Adrenal gland (tissue), 12 donors: Measurements from ENCODE around the gene CNTNAP2. TPM values are rescaled to one million over a fixed set of nuclear protein-coding genes. Genes with fewer than 3 reads are reported as not detected.

Source experiments
- DNase-seq, 7 donors: peaks; one replicate each; pipeline ENCODE4 v3.0.0-alpha.2; 2019 to 2020
- H3K27ac ChIP-seq, 5 donors: fragments of 200-600 bp; sonication (generic) in 4 of 5; 1 replicate in 3 of 5; 2 replicates in 2 of 5; pipeline versions ENCODE4 v1.5.1 to v1.8.0; 2016 to 2020; ENCODE audit warnings: mild to moderate bottlenecking in 1 of 5
- H3K27me3 ChIP-seq: fragments of 200-600 bp; 2 replicates; pipeline ENCODE4 v1.8.0; 2021
- H3K36me3 ChIP-seq, 2 donors: fragments of 200-600 bp; replicated peaks in 1 of 2; 1 replicate in 1 of 2; 2 replicates in 1 of 2; pipeline versions ENCODE4 v1.5.1 to v1.8.0; 2018 to 2022
- H3K4me1 ChIP-seq, 2 donors: fragments of 200-600 bp; replicated peaks in 1 of 2; 1 replicate in 1 of 2; 2 replicates in 1 of 2; pipeline versions ENCODE4 v1.5.1 to v1.8.0; 2018 to 2021
- H3K4me3 ChIP-seq, 4 donors: fragments of 200-600 bp; sonication (generic) in 3 of 4; one replicate each; pipeline ENCODE4 v1.5.1; 2016 to 2018
- H3K9me3 ChIP-seq, 3 donors: fragments of 200-600 bp; sonication (generic) in 1 of 3; replicated peaks in 1 of 3; 1 replicate in 2 of 3; 2 replicates in 1 of 3; pipeline versions ENCODE4 v1.5.1 to v1.8.0; 2016 to 2021
- POLR2A ChIP-seq, 2 donors: fragments of 450-650 bp; IDR thresholded peaks; one replicate each; pipeline ENCODE4 v1.6.1; 2017; ENCODE audit warnings: antibody characterized with exemption in 2 of 2, mild to moderate bottlenecking in 2 of 2, moderate library complexity in 1 of 2
- WGBS, 4 donors: extraction: QIAGEN DNeasy Blood & Tissue Kit in 2 of 4; methylation state at CpG; one replicate each; pipeline versions ENCODE4 v1.1.5 to v1.1.7; 2013 to 2017; 5-methylcytosine and 5-hydroxymethylcytosine counted together
- intact Hi-C, 2 donors: fragments of 100-400 bp; cut with DNase I; formaldehyde crosslinking; loops; one replicate each; pipeline versions ENCODE4 v1.14.1 to v1.15.0; 2022 to 2023
- polyA plus RNA-seq, 3 donors: library from polyadenylated mRNA; stranded (reverse); fragments of 200-250 nt in 2 of 3; fragments of 350-450 nt in 1 of 3; fragmentation: Illumina TruSeq in 1 of 3; extraction: RNeasy Lipid Tissue Mini Kit (QIAGEN cat#74804) in 1 of 3; gene quantifications; one replicate each; pipeline ENCODE4 v1.2.3, GENCODE V29; 2013 to 2014
- total RNA-seq, 9 donors: library from RNA; depleted of rRNA in 4 of 9; stranded (reverse); fragments of >200 nt in 4 of 9; fragments of 120-200 nt in 1 of 9; fragmentation: NEBNext Ultra II Directional in 1 of 9; extraction: Animal tissue kit (Norgen Biotek cat#: 25700) in 1 of 9; gene quantifications; one replicate each; pipeline versions ENCODE4 v1.1.0 to v1.2.4, GENCODE V29; 2013 to 2023
- TF ChIP-seq, protein P1 (sequence below), 6 experiments: fragments of 450-650 bp in 4 of 6; fragments of 200-600 bp in 2 of 6; sonication (generic) in 1 of 6; IDR thresholded peaks; 1 replicate in 5 of 6; 2 replicates in 1 of 6; pipeline versions ENCODE4 v1.5.1 to v1.8.0; 2016 to 2021; ENCODE audit warnings: antibody characterized with exemption in 6 of 6, mild to moderate bottlenecking in 2 of 6, moderate library complexity in 1 of 6
- donor health status: healthy with polysubstance abuse.
- donor health status: Bipolar disorder and iron deficiency.
- donor health status: DM: yes; HTN: yes; CAD: no.
- donor health status: DM: no; HTN: no; CAD: no.
- donor health status: DM: no; HTN: no; CAD: no.
- donor health status: DM: yes; HTN: yes; CAD: no.

CNTNAP2 gene
- total and polyA plus RNA-seq, 12 donors = 0.14 to 6.3 (median 1.8) TPM; not detected in 2

DNA sequence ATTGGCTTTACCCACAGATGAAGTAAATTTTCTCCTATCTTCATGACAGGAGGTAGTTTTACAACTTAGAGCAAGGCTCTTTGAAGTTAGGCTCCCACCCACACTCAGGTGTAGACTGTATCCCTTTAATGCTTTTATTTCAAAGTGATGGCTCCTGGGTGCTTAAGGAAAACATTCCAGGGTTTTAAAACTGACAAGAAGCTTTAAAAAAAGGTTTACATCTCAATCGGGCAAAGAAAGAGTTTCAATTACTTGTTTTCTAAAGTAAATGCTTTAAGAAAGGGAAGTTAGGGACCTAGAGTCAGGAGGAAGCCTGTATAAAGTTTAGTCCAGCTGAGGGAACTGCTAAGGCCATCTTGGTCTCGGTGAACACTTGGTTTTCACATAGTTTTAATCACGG lies 1320.1 kb downstream of the CNTNAP2 start:
- Histone ChIP-seq H3K4me3 (no peak overlapping the region), H3K4me1 (no peaks in the 10 kb centered on the region), H3K9me3 (no peaks in the 10 kb centered on the region), H3K27me3 (no peaks in the 10 kb centered on the region), H3K36me3 (no peaks in the 10 kb centered on the region), H3K27ac (no peak overlapping the region)
- intact Hi-C loops = no loop called here
- TF ChIP-seq, protein P1, sequence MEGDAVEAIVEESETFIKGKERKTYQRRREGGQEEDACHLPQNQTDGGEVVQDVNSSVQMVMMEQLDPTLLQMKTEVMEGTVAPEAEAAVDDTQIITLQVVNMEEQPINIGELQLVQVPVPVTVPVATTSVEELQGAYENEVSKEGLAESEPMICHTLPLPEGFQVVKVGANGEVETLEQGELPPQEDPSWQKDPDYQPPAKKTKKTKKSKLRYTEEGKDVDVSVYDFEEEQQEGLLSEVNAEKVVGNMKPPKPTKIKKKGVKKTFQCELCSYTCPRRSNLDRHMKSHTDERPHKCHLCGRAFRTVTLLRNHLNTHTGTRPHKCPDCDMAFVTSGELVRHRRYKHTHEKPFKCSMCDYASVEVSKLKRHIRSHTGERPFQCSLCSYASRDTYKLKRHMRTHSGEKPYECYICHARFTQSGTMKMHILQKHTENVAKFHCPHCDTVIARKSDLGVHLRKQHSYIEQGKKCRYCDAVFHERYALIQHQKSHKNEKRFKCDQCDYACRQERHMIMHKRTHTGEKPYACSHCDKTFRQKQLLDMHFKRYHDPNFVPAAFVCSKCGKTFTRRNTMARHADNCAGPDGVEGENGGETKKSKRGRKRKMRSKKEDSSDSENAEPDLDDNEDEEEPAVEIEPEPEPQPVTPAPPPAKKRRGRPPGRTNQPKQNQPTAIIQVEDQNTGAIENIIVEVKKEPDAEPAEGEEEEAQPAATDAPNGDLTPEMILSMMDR (IDR thresholded peaks at IDR 0.05) = no peak
- no peak for TF ChIP-seq POLR2A (IDR thresholded peaks at IDR 0.05)
- DNase-seq = no peak
- 45 to 52% (median 49%) methylated on average over 3 of the region's 3 CpGs for WGBS, 4 donors

DNA sequence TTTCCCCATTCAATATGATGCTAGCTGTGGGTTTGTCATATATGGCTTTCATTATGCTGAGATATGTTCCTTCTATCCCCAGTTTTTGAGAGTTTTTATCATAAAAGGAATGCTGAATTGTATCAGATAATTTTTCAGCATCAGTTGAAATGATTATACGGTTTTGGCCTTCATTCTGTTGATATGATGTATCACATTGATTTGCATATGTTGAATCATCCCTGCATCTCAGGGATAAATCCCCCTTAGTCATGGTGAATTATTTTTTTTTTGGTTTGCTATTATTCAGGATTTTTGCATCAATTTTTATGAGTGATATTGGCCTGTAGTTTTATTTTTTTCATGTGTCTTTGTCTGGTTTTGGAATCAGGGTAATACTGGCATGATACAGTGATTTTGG lies 1321.6 kb downstream of the CNTNAP2 start:
- no peak for DNase-seq
- TF ChIP-seq, protein P1 (IDR thresholded peaks at IDR 0.05) = no peak
- TF ChIP-seq POLR2A (IDR thresholded peaks at IDR 0.05) = no peak
- Histone ChIP-seq H3K36me3 (no peaks in the 10 kb centered on the region), H3K9me3 (no peaks in the 10 kb centered on the region), H3K4me3 (no peak overlapping the region), H3K27ac (no peak overlapping the region), H3K4me1 (no peaks in the 10 kb centered on the region), H3K27me3 (no peaks in the 10 kb centered on the region)
- 36 to 57% (median 45%) methylated on average over 1 of the region's 1 CpG for WGBS, 4 donors
- intact Hi-C loops = no loop called here

DNA sequence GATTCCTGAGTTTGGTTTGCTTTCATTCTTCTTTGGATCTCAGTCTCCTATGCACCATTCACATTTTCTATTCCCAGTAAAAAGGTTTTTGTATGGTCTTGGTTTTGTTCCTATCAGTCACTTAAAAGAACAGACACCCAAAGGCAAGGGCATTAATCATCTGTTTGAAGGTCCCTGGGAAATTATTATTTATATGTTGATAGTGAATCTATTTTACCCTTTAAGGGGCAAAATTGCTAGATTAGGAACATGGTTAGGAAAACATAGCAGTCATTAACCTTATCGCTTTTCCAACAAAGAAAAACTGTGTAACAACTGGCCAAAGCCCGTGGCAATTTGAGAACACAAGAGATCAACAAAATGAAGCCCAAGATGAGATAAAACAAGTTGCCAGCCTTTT lies 1327.3 kb downstream of the CNTNAP2 start:
- H3K27ac ChIP-seq = no peak overlapping the region
- 46 to 62% (median 57%) methylated on average over 2 of the region's 2 CpGs for WGBS, 4 donors
- intact Hi-C loops = no loop called here

DNA sequence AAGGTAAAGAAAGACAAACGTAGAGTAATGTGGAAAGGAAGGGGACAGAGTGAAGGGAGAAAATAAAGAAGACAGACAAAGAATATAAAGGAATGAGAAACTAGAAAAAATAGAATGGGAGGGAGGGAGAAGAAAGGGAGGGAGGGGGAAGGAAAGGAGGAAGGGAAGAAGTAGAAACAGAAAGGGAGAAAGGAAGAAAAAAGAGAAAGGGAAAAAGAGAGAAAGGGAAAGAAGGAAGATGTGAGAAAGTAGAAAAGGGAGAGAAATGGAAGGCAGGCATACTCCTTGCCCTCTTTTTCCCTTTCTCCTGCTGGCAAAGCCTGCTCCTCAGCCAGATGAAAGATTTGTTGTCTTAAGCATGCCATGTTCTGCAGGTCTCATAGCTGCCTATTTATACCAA lies 1336.2 kb downstream of the CNTNAP2 start:
- no peak for TF ChIP-seq POLR2A (IDR thresholded peaks at IDR 0.05)
- TF ChIP-seq, protein P1 (IDR thresholded peaks at IDR 0.05) = no peak
- Histone ChIP-seq H3K36me3 (no peaks in the 10 kb centered on the region), H3K4me3 (no peak overlapping the region), H3K27ac (no peak overlapping the region), H3K27me3 (no peaks in the 10 kb centered on the region), H3K9me3 (no peaks in the 10 kb centered on the region), H3K4me1 (no peaks in the 10 kb centered on the region)
- DNase-seq = no peak
- WGBS, 4 donors = 49 to 58% (median 51%) methylated on average over 1 of the region's 1 CpG
- intact Hi-C loops = no loop called here

More for the DNA sequence above, 1327.3 kb downstream of the CNTNAP2 start:
- Histone ChIP-seq H3K4me3 (no peak overlapping the region), H3K27me3 (no peaks in the 10 kb centered on the region), H3K36me3 (no peaks in the 10 kb centered on the region), H3K4me1 (no peaks in the 10 kb centered on the region), H3K9me3 (no peaks in the 10 kb centered on the region)
- TF ChIP-seq, protein P1 (IDR thresholded peaks at IDR 0.05) = no peak
- no peak for TF ChIP-seq POLR2A (IDR thresholded peaks at IDR 0.05)
- no peak for DNase-seq
